CD4-positive, alpha-beta T cell treated with Interleukin-15 for 1 hour (primary cell): ENCODE data around the gene AWAT2.
"Not testable (repeated sequence)": the region's sequence is repeated elsewhere in the genome, so short reads cannot be mapped to it uniquely, and the experiment has no call there.

Experiments used
- DNase-seq: peaks from one replicate; pipeline ENCODE4 v3.0.0-alpha.2; 2020

The AWAT2 gene

DNA sequence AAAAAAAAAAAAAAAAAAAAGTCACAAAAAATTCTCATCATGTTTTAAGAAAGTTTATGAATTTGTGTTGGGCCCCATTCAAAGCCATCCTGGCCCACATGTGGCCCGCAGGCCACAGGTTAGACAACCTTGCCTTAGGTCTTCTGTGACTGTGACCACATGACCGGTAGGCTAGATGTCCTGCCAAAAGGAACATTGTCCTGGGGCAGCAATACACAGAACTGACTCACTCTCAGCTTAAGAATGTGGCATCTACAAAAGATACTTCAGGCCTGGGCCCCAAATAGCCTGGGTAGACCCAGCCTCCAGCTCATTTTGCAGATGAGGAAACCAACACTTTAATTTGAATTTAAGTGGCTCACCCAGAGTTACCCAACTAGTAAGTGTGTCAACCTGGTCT is 10.0 kb downstream of the AWAT2 start:
- DNase-seq = no peak

DNA sequence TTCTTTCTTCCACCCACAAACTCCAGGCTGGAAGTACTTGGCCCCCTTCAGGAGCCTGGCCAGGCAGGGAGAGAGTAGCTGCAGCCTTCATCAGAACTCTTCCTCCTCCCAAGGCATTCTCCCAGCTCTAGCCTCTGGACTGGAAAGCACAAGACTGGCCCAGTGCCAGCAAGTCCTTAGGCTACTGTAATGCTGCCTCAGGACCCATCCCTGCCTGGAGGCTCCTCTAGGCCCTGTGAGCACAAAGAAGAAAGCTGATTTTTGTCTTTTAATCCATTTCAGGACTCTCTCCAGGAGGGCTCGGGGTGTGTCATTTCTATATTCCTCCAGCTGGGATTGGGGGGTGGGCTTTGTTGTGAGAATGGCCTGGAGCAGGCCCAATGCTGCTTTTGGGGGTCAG is 10.8 kb downstream of the AWAT2 start:
- no peak for DNase-seq

DNA sequence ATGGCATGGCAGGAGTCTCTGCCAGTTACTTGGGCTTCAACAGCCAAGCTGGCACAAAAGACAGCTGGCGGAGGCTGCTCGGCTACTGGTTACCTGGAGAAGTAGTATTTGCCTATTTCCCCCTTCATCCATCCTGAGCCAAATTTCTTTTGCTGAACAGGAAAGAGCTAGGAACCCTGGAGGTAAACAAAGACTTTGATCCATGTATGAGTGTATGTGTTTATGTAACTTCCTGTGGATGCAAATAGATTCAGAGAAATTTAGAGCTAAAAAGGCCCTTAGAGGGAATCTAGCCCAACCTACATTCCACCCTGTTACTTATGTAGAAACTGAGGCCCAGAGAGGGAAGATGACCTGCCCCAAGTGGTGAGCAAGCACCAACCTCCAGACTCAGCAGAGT is 11.2 kb downstream of the AWAT2 start:
- DNase-seq = no peak

DNA sequence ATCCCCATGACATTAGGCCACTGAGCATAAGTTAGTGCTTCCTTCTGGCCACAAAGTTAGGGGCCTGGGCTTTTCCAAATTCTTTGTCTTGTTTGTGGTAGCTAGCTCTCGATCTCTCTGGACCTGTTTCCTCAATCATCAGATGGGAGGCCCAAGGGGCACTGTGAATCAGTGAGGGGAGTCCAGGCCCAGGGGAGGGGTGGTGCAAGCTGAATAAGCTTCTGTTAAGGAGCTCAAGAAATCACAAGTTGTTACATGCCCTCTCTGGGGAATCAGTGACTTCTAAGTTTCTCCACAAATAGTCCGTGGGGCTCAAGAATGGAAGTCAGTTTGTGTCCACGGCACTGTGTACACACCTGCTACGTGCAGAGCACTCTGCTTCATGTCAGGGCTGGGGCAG is 15.1 kb downstream of the AWAT2 start:
- no peak for DNase-seq

DNA sequence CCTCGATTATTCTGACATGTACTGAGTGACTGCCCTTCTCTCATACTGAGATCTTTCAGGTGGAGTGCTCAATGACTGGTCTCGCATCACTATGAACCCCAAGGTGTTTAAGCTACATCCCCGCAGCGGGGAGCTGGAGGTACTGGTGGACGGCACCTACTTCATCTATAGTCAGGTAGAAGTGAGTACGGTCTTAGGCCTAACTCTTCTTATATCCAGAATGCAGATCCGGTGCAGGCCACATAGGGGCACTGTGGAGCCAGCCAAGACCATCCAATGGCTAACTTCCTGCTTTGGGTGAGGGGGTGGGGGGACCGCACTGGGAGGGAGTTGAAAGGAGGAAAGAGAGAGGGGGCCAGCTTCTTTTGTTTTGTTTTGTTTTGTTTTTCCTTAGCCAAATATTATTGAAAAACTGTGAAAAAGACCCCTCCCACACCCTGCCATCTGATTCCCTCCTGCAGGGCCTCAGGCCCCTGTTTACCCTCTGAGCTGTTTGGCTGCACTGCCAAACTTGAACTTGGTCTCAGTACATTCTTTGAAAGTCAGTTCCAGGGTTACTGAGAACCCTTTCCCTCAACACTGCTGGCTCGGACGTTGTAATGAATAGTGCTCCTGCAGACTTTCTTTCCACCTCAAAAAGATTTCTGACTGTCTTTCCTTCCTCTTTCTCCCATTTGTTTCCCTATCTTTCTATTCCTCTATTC is 16.2 kb downstream of the AWAT2 start:
- no peak for DNase-seq

DNA sequence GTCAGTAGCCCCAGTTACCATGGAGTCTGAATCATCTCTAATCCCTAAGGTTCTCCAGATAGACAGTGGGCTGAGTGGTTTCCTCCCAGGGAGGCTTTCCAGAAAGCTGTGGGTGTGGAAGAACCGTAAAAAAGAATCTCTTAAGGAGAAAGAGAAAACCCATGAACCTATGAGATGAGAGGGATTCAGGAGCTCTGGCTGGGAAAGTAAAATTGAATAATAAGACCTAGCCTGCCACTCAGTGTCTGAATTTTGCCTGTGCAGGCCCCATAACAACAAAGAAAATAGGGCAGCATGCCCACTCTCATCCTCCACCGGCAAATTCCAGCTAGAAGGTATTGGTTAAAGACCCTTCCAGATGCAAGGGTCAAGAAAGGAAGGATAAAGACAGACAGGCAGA is 16.9 kb downstream of the AWAT2 start:
- DNase-seq = no peak

DNA sequence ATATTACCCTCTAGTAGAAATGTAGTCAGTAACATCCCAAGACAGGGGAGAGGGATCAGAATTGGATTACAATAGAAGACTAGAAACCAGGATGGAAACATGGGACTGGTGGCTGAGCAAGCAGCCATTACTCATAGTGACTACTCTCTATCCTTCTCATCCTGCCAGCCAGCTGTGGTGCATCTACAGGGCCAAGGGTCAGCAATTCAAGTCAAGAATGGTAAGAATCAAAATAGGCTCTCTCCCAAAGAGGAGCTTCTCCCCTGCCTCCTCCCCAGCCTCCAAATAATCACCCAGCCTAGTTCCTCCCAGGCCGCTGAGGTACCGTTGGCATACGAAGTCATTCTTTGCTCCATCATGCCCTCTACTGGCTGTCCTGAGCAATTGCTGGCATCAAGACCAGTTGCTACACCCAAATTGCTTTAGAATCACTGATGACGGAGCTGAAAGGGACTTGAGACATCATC is 19.4 kb downstream of the AWAT2 start:
- DNase-seq = no peak

DNA sequence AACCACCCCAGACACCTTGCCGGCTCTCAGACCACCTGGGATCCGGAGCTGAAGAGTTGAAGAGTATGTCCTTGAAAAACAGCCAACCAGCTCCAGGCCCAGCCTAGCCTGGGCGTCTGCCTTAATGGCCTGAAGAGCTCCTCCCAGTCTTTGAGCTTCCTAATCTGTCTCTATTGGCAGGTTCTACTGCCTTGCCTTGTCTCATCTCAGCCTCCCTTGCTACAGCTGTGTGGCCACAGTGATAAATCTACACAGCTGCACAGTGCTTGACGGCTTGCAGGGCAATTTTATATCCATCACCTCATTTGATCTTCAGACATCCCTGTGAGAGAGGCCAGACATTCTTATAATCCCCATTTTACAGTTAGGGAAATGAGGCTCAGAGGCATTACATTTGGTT is 19.9 kb downstream of the AWAT2 start:
- no peak for DNase-seq

DNA sequence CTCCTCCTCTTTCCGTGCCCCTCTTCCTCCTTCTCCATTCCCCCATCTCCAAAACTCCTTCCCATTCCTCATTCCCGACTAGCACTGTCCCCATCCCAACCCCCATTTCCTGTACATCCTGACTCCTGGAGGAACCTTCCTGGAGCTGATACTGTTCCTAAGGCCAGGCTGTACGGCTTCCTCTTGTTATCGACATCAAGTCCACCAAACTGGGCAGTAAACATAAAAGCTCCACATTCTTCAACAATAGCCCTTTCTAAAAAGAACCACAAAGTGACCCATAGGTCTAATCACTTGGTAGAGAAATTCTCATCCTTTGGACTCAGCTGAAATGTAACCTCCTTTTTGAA is 22.9 kb downstream of the AWAT2 start:
- DNase-seq = no peak

DNA sequence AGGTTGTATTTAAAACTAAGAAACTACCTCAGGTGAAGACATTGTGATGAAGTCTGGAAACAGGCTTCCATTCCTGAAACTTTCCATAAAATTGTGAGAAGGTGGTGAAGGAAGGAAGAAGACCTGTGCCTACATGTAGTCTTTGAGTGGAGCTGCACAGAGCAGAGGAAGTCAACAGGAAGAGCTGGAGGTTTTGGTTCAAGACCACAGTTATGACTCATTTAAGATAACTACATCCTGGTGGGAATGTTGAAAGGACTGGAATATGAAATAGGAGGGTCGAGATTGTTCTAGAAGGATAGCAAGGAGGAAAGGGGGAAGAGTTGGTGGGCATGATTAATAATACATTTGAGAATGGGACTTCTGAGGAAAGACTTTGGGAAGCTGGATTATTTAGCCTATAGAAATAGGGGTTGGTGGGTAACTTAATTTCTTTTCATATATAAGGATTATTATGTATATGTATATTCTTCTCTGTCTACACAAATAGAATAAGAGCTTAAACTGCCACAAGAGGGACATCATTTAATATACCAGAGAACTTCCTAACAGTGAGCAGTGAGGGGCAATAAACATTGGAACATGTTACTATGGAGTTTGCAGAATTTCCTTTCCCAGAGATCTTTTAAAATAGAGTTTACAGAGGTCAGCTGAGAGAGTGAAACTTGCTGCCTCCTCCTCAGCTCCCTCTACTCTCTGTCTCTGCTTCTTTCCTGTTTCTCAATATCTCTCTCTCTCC is 23.5 kb downstream of the AWAT2 start:
- no peak for DNase-seq

DNA sequence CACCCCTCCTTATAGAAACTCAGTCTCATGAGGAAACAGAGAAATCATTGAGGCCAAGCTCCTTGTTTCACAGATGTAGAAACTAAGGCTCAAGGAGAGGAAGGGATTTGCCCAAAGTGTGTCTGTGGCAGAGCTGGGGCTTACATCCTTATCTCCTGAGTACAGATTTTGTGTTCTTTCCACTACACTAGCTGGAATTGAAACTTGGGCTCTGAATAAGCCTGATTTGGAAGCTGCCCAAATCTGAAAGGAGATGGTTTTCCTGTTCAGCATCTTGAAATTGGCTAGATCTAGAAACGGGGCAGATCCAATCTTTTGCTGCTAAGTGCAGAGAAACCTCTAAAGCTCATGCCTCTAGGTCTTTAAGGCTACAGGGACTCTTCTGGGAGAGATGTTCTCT is 24.3 kb downstream of the AWAT2 start:
- DNase-seq = no peak

DNA sequence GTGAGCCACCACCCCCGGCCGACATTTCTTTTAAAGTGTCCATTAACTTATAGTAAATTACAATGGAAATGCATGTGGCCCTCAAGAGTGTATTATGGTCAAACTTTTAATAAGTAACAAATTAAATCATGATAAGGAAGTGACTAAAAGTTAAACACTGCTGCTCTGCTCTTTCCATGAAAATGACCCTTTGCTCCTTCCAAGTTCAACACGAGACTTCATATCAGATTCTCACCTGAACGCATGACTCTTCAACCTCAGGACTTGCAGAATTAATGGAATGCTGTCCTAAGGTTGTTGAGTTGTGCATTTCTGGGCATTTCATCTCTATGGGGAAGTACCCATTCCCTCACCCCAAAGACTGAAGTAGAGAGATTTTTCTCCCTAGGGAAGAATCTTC is 27.1 kb downstream of the AWAT2 start:
- DNase-seq = no peak

DNA sequence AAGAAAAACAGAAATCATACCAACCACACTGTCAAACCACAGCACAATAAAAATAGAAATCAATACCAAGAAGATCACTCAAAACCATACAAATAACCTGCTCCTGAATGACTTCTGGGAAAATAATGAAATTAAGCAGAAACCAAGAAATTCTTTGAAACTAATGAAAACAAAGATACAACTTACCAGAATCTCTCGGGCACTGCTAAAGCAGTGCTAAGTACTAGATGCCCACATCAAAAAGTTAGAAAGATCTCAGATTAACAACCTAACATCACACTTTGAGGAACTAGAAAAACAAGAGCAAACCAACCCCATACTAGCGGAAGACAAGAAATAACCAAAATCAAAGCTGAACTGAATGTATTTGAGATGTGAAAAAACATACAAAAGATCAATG is 33.2 kb downstream of the AWAT2 start:
- no peak for DNase-seq

DNA sequence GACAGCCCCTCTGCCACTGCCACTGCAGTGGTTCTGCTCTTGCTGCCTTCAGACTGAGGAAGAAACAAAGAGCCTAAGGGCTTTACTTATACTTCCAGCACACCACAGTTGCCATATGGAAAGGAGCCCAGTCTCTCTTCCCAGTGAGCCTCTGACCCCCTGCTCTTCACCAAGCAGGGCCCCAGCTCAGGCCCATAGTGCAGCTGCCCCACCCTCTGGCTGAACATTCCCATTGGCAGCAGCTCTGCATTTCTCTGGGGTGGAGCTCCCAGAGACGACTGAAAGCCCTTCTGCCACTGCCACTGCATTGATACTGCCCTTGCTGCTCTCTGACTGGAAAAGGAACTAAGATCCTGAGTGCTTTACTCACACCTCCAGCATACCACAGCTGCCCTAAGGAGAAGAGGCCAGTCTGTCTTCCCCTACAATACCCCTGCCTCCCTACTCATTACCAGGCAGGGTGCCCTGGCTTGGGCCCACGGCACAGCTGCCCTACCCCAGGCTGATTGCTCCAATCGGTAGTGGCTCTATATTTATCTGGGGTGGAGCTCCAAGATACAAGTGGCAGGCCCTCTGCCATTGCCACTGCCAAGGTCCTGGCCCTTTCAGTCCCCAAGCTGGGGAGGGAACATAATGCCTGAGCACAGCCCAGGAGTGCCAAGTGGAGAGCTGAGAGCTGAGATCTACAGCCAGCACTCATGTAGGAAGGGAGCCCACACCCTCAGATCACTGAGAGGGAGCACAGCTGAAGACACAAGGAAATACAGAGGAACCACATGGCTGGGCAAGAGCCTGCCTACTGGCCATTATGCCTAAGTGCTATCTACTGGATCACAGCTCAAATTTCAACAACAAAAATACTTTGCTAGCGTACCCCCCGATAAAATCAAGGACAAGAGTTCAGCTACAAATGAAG is 36.0 kb downstream of the AWAT2 start:
- DNase-seq = no peak

DNA sequence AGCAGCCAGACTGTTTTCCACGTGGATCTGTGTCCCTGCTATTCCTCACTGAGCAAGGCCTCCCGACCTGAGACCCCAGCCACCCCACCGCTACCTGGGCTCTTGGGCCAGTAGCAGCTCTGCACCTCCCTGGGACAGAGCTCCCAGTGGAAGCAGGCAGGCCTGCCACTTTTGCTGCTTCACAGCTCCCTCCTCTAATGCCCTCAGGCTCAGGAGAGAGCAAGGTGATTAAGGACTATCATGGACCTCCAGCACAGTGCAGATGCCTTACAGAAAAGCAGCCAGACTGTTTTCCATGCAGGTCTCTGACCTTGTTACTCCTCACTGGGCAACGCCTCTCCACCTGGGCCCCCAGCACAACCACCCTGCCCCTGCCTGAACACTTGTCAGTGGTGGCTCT is 37.0 kb downstream of the AWAT2 start:
- DNase-seq = no peak

DNA sequence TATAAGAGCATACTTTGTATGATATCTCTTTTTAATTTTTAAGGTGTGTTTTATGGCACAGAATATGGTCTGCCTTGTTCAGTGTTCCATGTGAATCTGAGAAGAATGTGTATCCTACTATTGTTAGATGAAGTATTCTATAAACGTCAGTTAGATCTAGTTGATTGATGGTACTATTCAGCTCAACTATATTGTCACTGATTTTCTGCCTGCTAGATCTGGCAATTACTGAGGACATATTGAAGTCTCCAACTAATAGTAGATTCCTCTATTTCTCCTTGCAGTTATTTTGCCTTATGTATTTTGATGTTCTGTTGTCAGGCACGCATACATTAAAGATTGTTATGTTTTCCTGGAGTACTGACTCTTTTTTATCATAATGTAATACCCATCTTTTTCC is 39.8 kb downstream of the AWAT2 start:
- no peak for DNase-seq

DNA sequence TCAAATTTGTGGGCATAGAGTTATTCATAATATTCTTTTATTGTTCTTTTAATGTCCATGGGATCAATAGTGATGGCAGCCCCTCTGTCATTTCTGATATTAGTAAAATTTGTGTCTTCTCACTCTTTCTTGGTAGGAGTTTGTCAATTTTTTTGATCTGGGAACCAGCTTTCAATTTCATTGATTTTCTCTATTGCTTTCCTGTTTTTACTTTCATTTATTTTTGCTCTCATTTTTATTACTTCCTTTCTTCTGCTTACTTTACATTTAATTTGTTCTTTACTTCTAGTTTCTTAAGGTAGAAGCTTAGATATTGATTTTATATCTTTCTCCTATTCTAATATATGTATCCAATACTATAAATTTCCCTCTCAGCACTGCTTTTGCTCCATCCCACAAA is 40.7 kb downstream of the AWAT2 start:
- no peak for DNase-seq

DNA sequence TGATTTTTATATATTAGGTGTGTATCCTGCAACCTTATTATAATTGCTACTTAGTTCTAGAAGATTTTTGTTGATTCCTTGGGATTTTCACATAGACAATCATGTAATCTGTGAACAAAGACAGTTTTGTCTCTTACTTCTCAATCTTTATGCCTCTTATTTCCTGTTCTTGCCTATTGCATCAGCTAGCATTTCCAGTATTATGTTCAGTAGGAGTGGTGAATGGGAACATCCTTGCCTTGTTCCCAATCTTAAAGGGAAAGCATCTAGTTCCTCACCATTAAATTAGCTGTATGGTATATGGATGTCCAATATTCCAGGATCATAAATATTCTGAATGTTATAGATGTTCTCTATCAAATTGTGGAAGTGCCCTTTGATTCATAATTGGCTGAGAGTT is 41.8 kb downstream of the AWAT2 start:
- no peak for DNase-seq

DNA sequence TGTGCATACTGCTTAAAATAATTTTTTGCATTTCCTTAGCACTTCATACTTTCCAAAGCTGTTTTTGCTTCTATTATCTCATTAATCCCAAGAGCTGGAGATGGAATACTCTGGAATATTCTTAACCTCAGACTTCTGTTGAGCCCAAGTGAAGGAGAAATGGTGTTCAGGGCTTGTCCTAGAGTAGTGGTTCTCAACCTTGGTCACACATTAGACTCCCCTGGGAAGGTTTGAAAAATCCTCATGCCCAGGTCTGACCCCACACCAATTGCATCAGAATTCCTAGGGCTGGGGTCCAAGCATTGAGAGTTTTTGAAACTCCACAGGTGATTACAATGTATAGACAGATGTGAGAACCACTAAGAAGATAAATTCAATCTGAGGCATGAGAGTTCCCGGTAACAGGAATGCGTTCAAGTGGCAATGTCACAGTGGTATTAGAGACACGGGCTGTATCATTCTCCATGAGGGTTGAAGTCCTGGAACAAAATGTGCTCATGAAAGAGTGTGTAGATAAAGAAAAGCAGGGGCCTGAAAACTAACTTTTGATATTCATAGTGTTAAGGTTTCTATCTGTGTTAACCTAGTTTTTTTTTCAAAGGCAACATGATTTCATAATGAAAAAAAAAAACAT is 47.9 kb downstream of the AWAT2 start:
- DNase-seq = no peak

DNA sequence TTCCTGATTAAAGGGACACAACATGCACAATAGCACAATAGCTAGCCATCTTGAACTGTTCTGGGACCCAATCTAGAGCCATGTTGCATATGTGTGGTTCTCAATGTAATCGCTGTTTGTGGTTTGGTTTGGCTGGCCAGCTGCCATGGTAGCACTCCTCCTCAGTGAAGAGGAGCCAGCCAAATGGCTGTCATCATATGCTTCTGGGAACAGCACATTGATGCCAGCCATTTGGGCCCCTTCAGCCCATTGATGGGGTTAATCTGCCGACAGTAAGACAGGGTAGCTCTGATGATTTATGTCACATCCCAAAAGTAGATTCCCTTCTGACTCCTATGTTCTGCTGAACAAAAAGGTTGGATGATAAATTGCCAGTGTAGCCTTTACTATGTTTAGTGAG is 48.5 kb downstream of the AWAT2 start:
- no peak for DNase-seq

DNA sequence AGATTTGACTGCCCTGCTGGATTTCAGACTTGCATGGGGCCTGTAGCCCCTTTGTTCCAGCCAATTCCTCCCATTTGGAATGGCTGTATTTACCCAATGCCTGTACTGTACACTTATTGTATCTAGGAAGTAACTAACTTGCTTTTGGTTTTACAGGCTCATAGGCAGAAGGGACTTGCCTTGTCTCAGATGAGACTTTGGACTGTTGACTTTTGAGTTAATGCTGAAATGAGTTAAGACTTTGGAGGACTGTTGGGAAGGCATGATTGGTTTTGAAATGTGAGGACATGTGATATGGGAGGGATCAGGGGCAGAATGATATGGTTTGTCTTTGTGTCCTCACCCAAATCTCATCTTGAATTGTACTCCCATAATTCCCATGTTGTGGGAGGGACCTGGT is 51.4 kb downstream of the AWAT2 start:
- DNase-seq = not testable (repeated sequence)

DNA sequence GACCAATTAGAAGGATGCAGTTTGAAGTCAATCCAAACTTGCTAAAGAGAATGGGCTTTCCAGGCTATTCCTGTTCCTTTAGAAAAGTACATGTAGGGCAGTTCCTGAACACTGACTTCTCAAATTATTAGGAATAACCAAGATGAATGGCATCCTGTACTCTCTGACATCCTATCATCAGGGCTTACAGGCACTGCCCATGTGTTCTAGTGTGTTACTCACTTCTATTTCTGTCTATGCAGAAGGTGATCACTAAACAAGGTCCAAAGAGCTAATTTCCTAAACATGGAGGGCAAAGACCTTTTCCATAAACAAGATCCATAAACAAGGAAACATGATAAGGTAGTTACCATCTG is 53.6 kb downstream of the AWAT2 start:
- DNase-seq = no peak

DNA sequence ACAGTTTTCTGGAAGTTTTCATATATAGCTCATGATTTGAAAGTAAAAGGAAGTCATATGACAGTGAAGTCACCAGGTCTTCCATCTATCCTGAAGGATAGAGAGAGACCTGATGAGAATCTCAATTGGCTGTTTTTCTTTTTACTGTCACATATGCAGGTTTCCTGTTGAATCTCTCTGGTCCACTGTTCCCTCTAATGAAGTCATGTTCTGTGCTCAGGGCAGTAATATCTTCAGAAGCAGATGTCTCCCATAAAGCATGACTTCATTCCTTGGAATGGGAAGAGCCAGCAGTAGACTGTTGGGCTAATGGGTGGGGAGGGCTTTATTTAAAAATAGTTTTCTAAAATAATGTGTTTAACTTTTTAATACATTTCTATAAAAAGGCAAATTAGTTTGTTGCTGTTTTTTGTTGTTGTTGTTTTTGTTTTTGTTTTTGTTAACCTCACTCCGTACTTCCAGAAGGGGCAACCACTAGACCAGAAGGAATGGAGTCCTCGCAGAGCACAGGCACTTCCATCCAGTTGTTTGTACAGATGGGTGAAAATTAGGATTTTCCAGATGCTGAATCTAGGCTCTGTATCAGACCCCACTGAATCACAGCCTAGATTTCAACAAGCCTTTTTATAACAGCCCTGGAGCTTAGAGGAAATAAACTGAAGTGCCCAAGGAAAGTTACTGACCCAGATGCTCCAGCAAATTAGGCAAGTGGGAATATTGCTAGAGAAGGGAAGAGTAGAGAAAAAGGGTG is 54.2 kb downstream of the AWAT2 start:
- DNase-seq = no peak
